ENCODE measurements around the gene BABAM1. TPM values are rescaled to one million over a fixed set of nuclear protein-coding genes. Genes with fewer than 3 reads are reported as not detected.

BABAM1 gene
- total and polyA plus RNA-seq, 9 of the 15 experiments (the other 6 are each of a cell fraction or from before 2014, with no cell fraction given), result 14.7 to 160 (median 113) TPM

GRCh38 chr19:17220207-17220758 lies 47.0 kb upstream of the BABAM1 start (continued):
- TF ChIP-seq STAT6 (CRISPR knock-in tag; IDR thresholded peaks at IDR 0.05) (no peak), ATF6 (CRISPR knock-in tag; IDR thresholded peaks at IDR 0.05) (no peak), PHF8 (IDR thresholded peaks at IDR 0.05; ENCODE audit: borderline replicate concordance, low read length) (peak; percentile 64; the same call in 1 of the 2 replicates), ZFP1 (CRISPR knock-in tag; IDR thresholded peaks at IDR 0.05) (no peak), OTX1 (CRISPR knock-in tag; IDR thresholded peaks at IDR 0.05) (no peak), ATF7 (IDR thresholded peaks at IDR 0.05) (peak; percentile 44; the same call in 1 of the 2 replicates), SMARCB1 (IDR thresholded peaks at IDR 0.05; ENCODE audit: insufficient read length, low read depth) (no peak), BDP1 (IDR thresholded peaks at IDR 0.05; ENCODE audit: insufficient read depth, insufficient read length) (no peak), ERF (CRISPR knock-in tag; IDR thresholded peaks at IDR 0.05) (no peak), CCNT2 (IDR thresholded peaks at IDR 0.05; ENCODE audit: borderline replicate concordance, extremely low read depth, insufficient read length, low read depth, low read length) (no peak), ZNF23 (CRISPR knock-in tag; IDR thresholded peaks at IDR 0.05) (no peak), ELF2 (CRISPR knock-in tag; IDR thresholded peaks at IDR 0.05) (no peak), CC2D1A (IDR thresholded peaks at IDR 0.05) (no peak), E2F5 (CRISPR knock-in tag; IDR thresholded peaks at IDR 0.05) (no peak), ARID3A (IDR thresholded peaks at IDR 0.05; ENCODE audit: borderline replicate concordance, low read depth, low read length) (no peak), THRAP3 (IDR thresholded peaks at IDR 0.05; ENCODE audit: borderline replicate concordance) (no peak), MAZ (CRISPR knock-in tag; conservative IDR thresholded peaks at IDR 0.05 in 1 of 2, IDR thresholded peaks at IDR 0.05 in 1 of 2) (peak in 1 of 2 experiments; percentile 46; a peak in 1 of 4 replicates), EHMT2 (IDR thresholded peaks at IDR 0.05) (no peak), POLR2H (tag; IDR thresholded peaks at IDR 0.05; ENCODE audit: low read depth) (no peak), ZKSCAN1 (IDR thresholded peaks at IDR 0.05; ENCODE audit: low read depth, low read length) (no peak), RFX7 (CRISPR knock-in tag; IDR thresholded peaks at IDR 0.05) (no peak), ZNF232 (CRISPR knock-in tag; IDR thresholded peaks at IDR 0.05) (no peak)

Data from K562 (cell line).